Measurements from ENCODE around the gene TRPM3. TPM values are rescaled to one million over a fixed set of nuclear protein-coding genes. Genes with fewer than 3 reads are reported as not detected.

The TRPM3 gene
- total RNA-seq, 1 donor from 2014 or later: 0.22 TPM

DNA sequence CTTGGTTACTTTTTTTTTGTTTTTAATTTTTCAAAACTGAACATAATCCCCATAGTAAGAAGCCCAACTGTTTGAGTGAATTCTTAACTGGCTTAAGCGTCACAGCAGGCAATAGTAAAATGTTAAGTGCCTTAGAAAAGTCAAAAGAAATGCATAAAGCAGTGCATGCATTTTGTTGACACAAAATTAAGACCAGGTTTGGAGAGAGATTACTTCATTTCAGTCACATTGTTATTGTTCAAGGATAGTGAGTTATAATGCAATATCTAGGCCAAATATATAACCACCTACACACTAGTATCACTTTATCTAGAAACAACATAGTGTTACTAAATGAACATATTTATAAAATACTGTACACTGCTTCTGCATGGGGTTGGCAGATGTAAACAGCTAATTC is 590.1 kb downstream of the TRPM3 start:
- TF ChIP-seq, protein P1, sequence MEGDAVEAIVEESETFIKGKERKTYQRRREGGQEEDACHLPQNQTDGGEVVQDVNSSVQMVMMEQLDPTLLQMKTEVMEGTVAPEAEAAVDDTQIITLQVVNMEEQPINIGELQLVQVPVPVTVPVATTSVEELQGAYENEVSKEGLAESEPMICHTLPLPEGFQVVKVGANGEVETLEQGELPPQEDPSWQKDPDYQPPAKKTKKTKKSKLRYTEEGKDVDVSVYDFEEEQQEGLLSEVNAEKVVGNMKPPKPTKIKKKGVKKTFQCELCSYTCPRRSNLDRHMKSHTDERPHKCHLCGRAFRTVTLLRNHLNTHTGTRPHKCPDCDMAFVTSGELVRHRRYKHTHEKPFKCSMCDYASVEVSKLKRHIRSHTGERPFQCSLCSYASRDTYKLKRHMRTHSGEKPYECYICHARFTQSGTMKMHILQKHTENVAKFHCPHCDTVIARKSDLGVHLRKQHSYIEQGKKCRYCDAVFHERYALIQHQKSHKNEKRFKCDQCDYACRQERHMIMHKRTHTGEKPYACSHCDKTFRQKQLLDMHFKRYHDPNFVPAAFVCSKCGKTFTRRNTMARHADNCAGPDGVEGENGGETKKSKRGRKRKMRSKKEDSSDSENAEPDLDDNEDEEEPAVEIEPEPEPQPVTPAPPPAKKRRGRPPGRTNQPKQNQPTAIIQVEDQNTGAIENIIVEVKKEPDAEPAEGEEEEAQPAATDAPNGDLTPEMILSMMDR (IDR thresholded peaks at IDR 0.05; ENCODE audit: borderline replicate concordance): no peak
- Histone ChIP-seq H3K27me3 (ENCODE audit: low read depth) (no peaks in the 10 kb centered on the region), H3K4me3 (no peak overlapping the region), H3K4me1 (no peaks in the 10 kb centered on the region), H3K27ac (replicated peaks) (no peak overlapping the region), H3K36me3 (no peaks in the 10 kb centered on the region), H3K9me3 (replicated peaks) (no peaks in the 10 kb centered on the region)
- intact Hi-C loops (cut with micrococcal nuclease): no loop called here
- no peak for DNase-seq

GRCh38 chr9:70530716-70531115 is 590.7 kb downstream of the TRPM3 start:
- H3K27ac ChIP-seq (replicated peaks): no peak overlapping the region
- no peak overlapping the region for H3K4me3 ChIP-seq
- intact Hi-C loops (cut with micrococcal nuclease): no loop called here
- TF ChIP-seq, protein P1 (IDR thresholded peaks at IDR 0.05; ENCODE audit: borderline replicate concordance): no peak
- no peaks in the 10 kb centered on the region for H3K9me3 ChIP-seq (replicated peaks)
- H3K27me3 ChIP-seq (ENCODE audit: low read depth): no peaks in the 10 kb centered on the region
- no peaks in the 10 kb centered on the region for H3K36me3 ChIP-seq
- no peaks in the 10 kb centered on the region for H3K4me1 ChIP-seq
- no peak for DNase-seq

DNA sequence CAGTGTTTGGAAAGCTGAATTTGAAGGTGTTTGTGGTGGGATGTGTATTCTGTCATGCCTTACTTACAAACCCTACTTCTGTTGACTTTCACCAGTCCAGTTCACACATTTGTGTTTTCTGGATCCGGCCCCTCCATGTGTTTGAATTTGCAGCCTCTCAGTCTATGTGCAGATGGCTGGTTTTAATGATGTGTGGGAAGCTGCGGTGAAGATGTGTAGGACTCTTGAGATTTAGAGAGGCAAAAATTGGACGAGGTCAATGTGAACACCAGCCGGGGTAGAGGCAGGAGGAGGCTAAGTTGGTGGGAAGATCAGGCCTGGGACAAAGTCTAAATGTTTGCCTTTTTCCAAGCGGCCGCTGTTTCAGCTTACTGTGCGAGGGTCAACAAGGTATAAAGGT is 591.6 kb downstream of the TRPM3 start:
- intact Hi-C loops (cut with micrococcal nuclease): no loop called here
- no peaks in the 10 kb centered on the region for H3K36me3 ChIP-seq
- H3K4me3 ChIP-seq: no peak overlapping the region
- H3K27me3 ChIP-seq (ENCODE audit: low read depth): no peaks in the 10 kb centered on the region
- H3K27ac ChIP-seq (replicated peaks): no peak overlapping the region
- no peaks in the 10 kb centered on the region for H3K4me1 ChIP-seq
- H3K9me3 ChIP-seq (replicated peaks): peaks cover 5% of the 10 kb centered on the region
- TF ChIP-seq, protein P1 (IDR thresholded peaks at IDR 0.05; ENCODE audit: borderline replicate concordance): no peak
- no peak for DNase-seq

DNA sequence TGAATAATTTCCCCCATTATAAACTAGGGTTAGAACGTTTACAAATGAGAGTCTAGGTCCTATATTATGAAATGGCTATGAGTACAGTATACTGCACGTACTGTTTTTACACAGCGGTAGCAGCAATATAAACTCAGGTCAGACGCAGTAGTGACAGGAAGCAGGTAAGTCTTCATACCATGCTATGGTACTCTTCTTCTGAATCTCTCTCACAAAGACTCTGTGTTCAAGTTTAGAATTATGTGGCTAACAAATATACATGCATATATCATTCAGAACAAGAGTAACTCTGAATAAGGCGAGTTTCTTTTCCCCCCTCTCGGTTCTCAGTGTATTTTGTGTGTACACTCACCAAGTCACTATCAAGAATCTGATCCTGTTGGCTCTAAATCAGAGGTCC is 592.0 kb downstream of the TRPM3 start:
- Histone ChIP-seq H3K36me3 (no peaks in the 10 kb centered on the region), H3K27ac (replicated peaks) (no peak overlapping the region), H3K4me3 (no peak overlapping the region), H3K4me1 (no peaks in the 10 kb centered on the region), H3K27me3 (ENCODE audit: low read depth) (no peaks in the 10 kb centered on the region), H3K9me3 (replicated peaks) (peaks cover 7% of the 10 kb centered on the region)
- DNase-seq: no peak
- TF ChIP-seq, protein P1 (IDR thresholded peaks at IDR 0.05; ENCODE audit: borderline replicate concordance): no peak
- intact Hi-C loops (cut with micrococcal nuclease): no loop called here

DNA sequence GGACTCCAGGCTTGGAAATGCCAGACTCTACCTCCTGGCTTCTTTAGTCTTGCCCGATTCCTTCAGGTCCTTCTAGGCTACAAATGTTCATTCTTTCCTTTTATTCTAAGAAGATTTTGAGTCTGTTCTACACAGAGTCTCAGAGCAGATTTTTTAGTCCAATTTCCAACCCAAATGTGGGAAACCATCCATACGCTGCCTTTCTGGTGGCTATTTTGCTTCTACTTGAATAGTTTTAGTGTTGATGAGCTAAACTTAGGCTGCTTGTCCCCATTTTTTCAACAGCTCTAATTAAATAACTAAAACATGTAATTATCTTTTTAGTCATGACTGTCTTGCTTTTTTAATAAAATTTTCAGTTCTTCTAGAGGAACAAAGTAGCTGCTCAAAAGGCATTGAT is 594.5 kb downstream of the TRPM3 start:
- Histone ChIP-seq H3K4me1 (no peaks in the 10 kb centered on the region), H3K4me3 (no peak overlapping the region), H3K27me3 (ENCODE audit: low read depth) (no peaks in the 10 kb centered on the region), H3K36me3 (no peaks in the 10 kb centered on the region), H3K27ac (replicated peaks) (no peak overlapping the region), H3K9me3 (replicated peaks) (peaks cover 7% of the 10 kb centered on the region)
- no peak for DNase-seq
- TF ChIP-seq, protein P1 (IDR thresholded peaks at IDR 0.05; ENCODE audit: borderline replicate concordance): no peak
- intact Hi-C loops (cut with micrococcal nuclease): no loop called here

GRCh38 chr9:70525519-70525918 is 595.9 kb downstream of the TRPM3 start:
- no peaks in the 10 kb centered on the region for H3K4me1 ChIP-seq
- no peaks in the 10 kb centered on the region for H3K36me3 ChIP-seq
- TF ChIP-seq, protein P1 (IDR thresholded peaks at IDR 0.05; ENCODE audit: borderline replicate concordance): no peak
- intact Hi-C loops (cut with micrococcal nuclease): no loop called here
- H3K9me3 ChIP-seq (replicated peaks): peaks cover 7% of the 10 kb centered on the region
- no peaks in the 10 kb centered on the region for H3K27me3 ChIP-seq (ENCODE audit: low read depth)
- no peak for DNase-seq
- H3K4me3 ChIP-seq: no peak overlapping the region
- no peak overlapping the region for H3K27ac ChIP-seq (replicated peaks)

Measured in left ventricle myocardium inferior (tissue), 1 donor.